DMS79 (cell line): ENCODE measurements around the gene KCNMA1.
A peak's percentile ranks its signal among the peaks of the same experiment; 100 is the strongest.
"Not testable (repeated sequence)": the region's sequence is repeated elsewhere in the genome, so short reads cannot be mapped to it uniquely, and the experiment has no call there.

Source experiments
- DNase-seq: peaks from one replicate; lab custom pipeline; 2025; lab: John Stamatoyannopoulos, UW

The KCNMA1 gene

GRCh38 chr10:77582710-77583115 lies 54.9 kb downstream of the KCNMA1 start:
- no peak for DNase-seq

- DNase-seq = no peak
Measured at GRCh38 chr10:77581738-77582137, 55.9 kb downstream of the KCNMA1 start.

GRCh38 chr10:77580482-77580881 lies 57.1 kb downstream of the KCNMA1 start:
- DNase-seq = no peak

GRCh38 chr10:77578583-77579227 lies 58.9 kb downstream of the KCNMA1 start:
- DNase-seq = no peak

- no peak for DNase-seq
Measured at GRCh38 chr10:77577666-77578229, 59.9 kb downstream of the KCNMA1 start.

- DNase-seq = no peak
Measured at GRCh38 chr10:77576444-77577032, 61.1 kb downstream of the KCNMA1 start.

GRCh38 chr10:77576007-77576367 lies 61.6 kb downstream of the KCNMA1 start:
- no peak for DNase-seq

- no peak for DNase-seq
Measured at GRCh38 chr10:77575271-77576006, 62.2 kb downstream of the KCNMA1 start.

GRCh38 chr10:77574438-77574837 lies 63.2 kb downstream of the KCNMA1 start:
- no peak for DNase-seq

GRCh38 chr10:77572520-77572919 lies 65.1 kb downstream of the KCNMA1 start:
- DNase-seq = not testable (repeated sequence)

- no peak for DNase-seq
Measured at GRCh38 chr10:77571490-77571889, 66.1 kb downstream of the KCNMA1 start.

- DNase-seq = no peak
Measured at GRCh38 chr10:77566914-77567566, 70.6 kb downstream of the KCNMA1 start.

- no peak for DNase-seq
Measured at GRCh38 chr10:77566236-77566635, 71.4 kb downstream of the KCNMA1 start.

GRCh38 chr10:77565590-77566023 lies 72.0 kb downstream of the KCNMA1 start:
- DNase-seq = no peak

- DNase-seq = no peak
Measured at GRCh38 chr10:77564731-77565589, 72.6 kb downstream of the KCNMA1 start.

GRCh38 chr10:77563638-77564270 lies 73.9 kb downstream of the KCNMA1 start:
- no peak for DNase-seq

GRCh38 chr10:77562742-77563141 lies 74.9 kb downstream of the KCNMA1 start:
- no peak for DNase-seq

GRCh38 chr10:77561991-77562390 lies 75.6 kb downstream of the KCNMA1 start:
- DNase-seq = no peak

- DNase-seq = peak; percentile 61
Measured at GRCh38 chr10:77560471-77560870, 77.1 kb downstream of the KCNMA1 start.

GRCh38 chr10:77560052-77560451 lies 77.6 kb downstream of the KCNMA1 start:
- DNase-seq = no peak

- no peak for DNase-seq
Measured at GRCh38 chr10:77556990-77557601, 80.5 kb downstream of the KCNMA1 start.
